Panc1 (cell line): Measurements from ENCODE around the gene CSF1.

ENCODE experiments used
- POLR2AphosphoS5 ChIP-seq: IDR thresholded peaks from 2 replicates; pipeline ENCODE4 v1.6.1; 2012; ENCODE audit warnings: mild to moderate bottlenecking, low read depth, low read length, moderate library complexity
- TF ChIP-seq, protein P1 (sequence below): fragments of 450-650 bp; IDR thresholded peaks from 2 replicates; pipeline ENCODE4 v1.5.1; 2017; ENCODE audit warnings: mild to moderate bottlenecking

DNA sequence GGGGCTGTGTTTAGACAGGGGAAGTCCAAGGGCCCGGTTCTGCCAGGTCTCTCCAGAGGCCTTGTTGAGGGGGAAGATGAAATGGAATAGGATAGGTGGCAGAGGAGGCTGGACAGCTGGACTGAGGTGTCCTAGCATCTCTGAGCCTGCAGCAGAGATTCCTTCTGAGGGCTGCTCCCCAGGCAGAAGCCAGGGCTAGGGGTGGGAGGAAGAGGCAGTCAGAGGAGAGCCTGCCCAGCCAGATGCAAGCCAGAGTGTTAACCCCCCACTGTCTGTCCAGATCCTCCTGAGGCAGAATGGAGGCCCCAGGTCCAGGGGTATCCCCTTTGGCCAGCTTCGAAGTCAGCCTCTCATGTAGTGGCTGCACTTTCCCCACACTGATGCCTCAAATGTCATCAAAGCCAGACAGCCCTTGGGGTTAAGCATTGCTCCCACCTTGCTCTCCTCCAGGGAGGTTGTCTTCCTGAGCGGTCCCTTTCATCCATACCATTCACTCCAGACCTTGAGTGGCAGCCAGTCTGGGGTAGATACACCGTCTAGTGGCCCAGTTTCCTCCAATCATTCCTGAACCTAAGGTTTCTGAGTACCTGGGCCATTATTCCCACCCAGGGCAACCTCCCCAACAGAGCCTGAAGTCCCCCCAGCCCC is 1.7 kb downstream of the CSF1 start:
- TF ChIP-seq, protein P1, sequence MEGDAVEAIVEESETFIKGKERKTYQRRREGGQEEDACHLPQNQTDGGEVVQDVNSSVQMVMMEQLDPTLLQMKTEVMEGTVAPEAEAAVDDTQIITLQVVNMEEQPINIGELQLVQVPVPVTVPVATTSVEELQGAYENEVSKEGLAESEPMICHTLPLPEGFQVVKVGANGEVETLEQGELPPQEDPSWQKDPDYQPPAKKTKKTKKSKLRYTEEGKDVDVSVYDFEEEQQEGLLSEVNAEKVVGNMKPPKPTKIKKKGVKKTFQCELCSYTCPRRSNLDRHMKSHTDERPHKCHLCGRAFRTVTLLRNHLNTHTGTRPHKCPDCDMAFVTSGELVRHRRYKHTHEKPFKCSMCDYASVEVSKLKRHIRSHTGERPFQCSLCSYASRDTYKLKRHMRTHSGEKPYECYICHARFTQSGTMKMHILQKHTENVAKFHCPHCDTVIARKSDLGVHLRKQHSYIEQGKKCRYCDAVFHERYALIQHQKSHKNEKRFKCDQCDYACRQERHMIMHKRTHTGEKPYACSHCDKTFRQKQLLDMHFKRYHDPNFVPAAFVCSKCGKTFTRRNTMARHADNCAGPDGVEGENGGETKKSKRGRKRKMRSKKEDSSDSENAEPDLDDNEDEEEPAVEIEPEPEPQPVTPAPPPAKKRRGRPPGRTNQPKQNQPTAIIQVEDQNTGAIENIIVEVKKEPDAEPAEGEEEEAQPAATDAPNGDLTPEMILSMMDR, result no peak
- peak; percentile 54; the same call in 1 of the 2 replicates for TF ChIP-seq POLR2AphosphoS5
